CD4-positive, CD25-positive, alpha-beta regulatory T cell (primary cell): ENCODE measurements around the gene KCNK13. TPM values are rescaled to one million over a fixed set of nuclear protein-coding genes. Genes with fewer than 3 reads are reported as not detected.
A peak's percentile ranks its signal among the peaks of the same experiment; 100 is the strongest.

Experiments
- ATAC-seq, 2 donors: fragments of 150-1000 bp; cut with Tn5 transposase; one replicate each; pipeline ENCODE4 v1.10.0; 2021; ENCODE audit warnings: low read depth in 2 of 2, moderate number of reproducible peaks in 2 of 2, moderate library complexity in 1 of 2
- DNase-seq, 3 donors: peaks; one replicate each; pipeline versions ENCODE4 v3.0.0 to v3.0.0-alpha.2; 2012 to 2022; ENCODE audit warnings: mixed read lengths in 1 of 3
- H3K27ac ChIP-seq: one replicate; pipeline ENCODE4 v1.7.0; 2013; ENCODE audit warnings: mild to moderate bottlenecking, low read length; ENCODE audit not compliant: insufficient read depth, poor library complexity, severe bottlenecking
- H3K27me3 ChIP-seq: one replicate; pipeline ENCODE4 v1.7.0; 2013; ENCODE audit warnings: low read length; ENCODE audit not compliant: control insufficient read depth, insufficient read depth
- H3K36me3 ChIP-seq: one replicate; pipeline ENCODE4 v1.7.0; 2013; ENCODE audit warnings: mild to moderate bottlenecking, low read length, moderate library complexity; ENCODE audit not compliant: control insufficient read depth, insufficient read depth
- H3K4me1 ChIP-seq: 2 replicates; pipeline ENCODE4 v1.7.0; 2013; ENCODE audit warnings: mild to moderate bottlenecking, low read length; ENCODE audit not compliant: insufficient read depth, control insufficient read depth, poor library complexity, severe bottlenecking
- H3K4me3 ChIP-seq: one replicate; pipeline ENCODE4 v1.7.0; 2013; ENCODE audit warnings: low read depth, mild to moderate bottlenecking, low read length, moderate library complexity
- H3K9me3 ChIP-seq, 2 experiments: 1 replicate in 1 of 2; 2 replicates in 1 of 2; pipeline ENCODE4 v1.7.0; 2013; ENCODE audit warnings: low read length in 2 of 2, mild to moderate bottlenecking in 1 of 2, moderate library complexity in 1 of 2; ENCODE audit not compliant: control insufficient read depth in 2 of 2
- H3K27ac Mint-ChIP-seq, 3 donors: one replicate each; pipeline ENCODE4 v1.8.0; 2020 to 2022; ENCODE audit warnings: mild to moderate bottlenecking in 3 of 3, mixed read lengths in 3 of 3, moderate library complexity in 2 of 3
- H3K27me3 Mint-ChIP-seq: one replicate; pipeline ENCODE4 v1.8.0; 2022; ENCODE audit warnings: mild to moderate bottlenecking, mixed read lengths
- H3K36me3 Mint-ChIP-seq: one replicate; pipeline ENCODE4 v1.8.0; 2020; ENCODE audit warnings: mixed read lengths
- H3K4me1 Mint-ChIP-seq, 4 donors: one replicate each; pipeline ENCODE4 v1.8.0; 2020 to 2022; ENCODE audit warnings: mixed read lengths in 4 of 4, mild to moderate bottlenecking in 1 of 4
- H3K4me3 Mint-ChIP-seq, 4 donors: one replicate each; pipeline ENCODE4 v1.8.0; 2020 to 2022; ENCODE audit warnings: mild to moderate bottlenecking in 4 of 4, mixed read lengths in 4 of 4, moderate library complexity in 3 of 4
- H3K9me3 Mint-ChIP-seq, 7 donors: one replicate each; pipeline ENCODE4 v1.8.0; 2020 to 2022; ENCODE audit warnings: mixed read lengths in 7 of 7, mild to moderate bottlenecking in 3 of 7, moderate library complexity in 2 of 7
- polyA plus RNA-seq, 4 donors: library from polyadenylated mRNA; unstranded; fragments of 300-500 nt; fragmentation: Illumina TruSeq; gene quantifications; one replicate each; pipeline ENCODE4 v1.2.3, GENCODE V29; 2021
- total RNA-seq: library from RNA; stranded (reverse); gene quantifications from one replicate; pipeline ENCODE4 v1.2.3, GENCODE V29; 2022

Gene KCNK13
- total and polyA plus RNA-seq, 5 donors from 2014 or later = 0.20 TPM; not detected in 4

DNA sequence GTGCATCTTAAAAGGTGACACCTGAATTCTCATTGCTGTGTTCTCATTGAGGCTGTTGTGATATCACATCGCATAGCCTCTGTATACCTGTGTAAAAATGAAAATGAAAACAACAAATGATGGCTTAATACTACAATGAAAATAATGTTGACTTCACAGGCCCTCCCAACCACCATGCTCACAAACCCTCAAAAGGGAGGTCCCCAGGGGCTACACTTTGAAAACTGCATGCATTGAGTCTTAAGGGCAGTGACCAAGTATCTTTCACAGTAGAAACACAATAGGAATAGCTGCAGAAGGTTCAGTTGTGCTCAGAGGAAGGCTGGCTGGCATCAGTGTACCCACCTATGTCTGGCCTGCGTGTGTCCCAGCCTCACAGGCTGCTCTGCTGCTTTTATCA lies 27.6 kb upstream of the KCNK13 start:
- ATAC-seq (no peak), DNase-seq (no peak)
- H3K9me3 Mint-ChIP-seq = no peaks in the 10 kb centered on the region
- no peak overlapping the region for H3K4me3 ChIP-seq
- no peaks in the 10 kb centered on the region for H3K27me3 ChIP-seq
- H3K4me3 Mint-ChIP-seq = no peak overlapping the region
- peaks cover 66% of the 10 kb centered on the region for H3K36me3 ChIP-seq
- peaks cover 53% of the 10 kb centered on the region for H3K36me3 Mint-ChIP-seq
- H3K27ac Mint-ChIP-seq = peak overlapping the region in 2 of 3 donors; percentile 41 to 55
- peaks cover 0 to 7% (median 2%) of the 10 kb centered on the region in 4 donors for H3K4me1 Mint-ChIP-seq
- H3K27me3 Mint-ChIP-seq = no peaks in the 10 kb centered on the region
- H3K4me1 ChIP-seq = no peaks in the 10 kb centered on the region
- no peak overlapping the region for H3K27ac ChIP-seq
- no peaks in the 10 kb centered on the region for H3K9me3 ChIP-seq

DNA sequence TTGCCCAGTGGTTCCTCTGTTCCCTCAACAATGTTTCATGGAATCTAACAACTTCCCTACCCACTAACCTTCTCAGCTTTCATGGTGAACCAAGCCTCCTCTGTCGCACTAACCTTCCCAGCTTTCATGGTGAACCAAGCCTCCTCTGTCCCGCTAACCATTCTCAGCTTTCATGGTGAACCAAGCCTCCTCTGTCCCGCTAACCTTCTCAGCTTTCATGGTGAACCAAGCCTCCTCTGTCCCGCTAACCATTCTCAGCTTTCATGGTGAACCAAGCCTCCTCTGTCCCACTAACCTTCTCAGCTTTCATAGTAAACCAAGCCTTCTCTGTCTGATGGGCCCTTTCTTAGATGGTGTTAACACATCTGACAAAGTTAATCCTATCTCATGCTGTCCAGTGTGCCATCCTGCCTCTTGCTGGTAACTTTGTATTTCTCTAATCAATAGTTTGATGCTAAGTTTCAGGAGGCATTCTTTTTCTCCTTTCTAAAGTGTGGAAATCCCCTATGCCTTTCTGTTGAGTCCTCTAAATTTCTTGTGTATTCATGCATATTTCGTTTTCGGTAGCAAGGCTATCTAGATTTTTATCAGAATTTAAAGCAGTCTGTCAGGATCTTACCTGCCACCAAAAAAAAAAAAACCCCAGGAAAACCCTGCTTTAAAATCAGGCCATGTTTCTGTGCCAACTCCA lies 26.8 kb upstream of the KCNK13 start:
- ATAC-seq (no peak), DNase-seq (no peak)
- Mint-ChIP-seq H3K4me3 (no peak overlapping the region), H3K27ac (peak overlapping the region in 2 of 3 donors; percentile 4 to 85), H3K9me3 (no peaks in the 10 kb centered on the region), H3K4me1 (peaks cover 0 to 7% (median 2%) of the 10 kb centered on the region in 4 donors), H3K36me3 (peaks cover 59% of the 10 kb centered on the region), H3K27me3 (no peaks in the 10 kb centered on the region)
- no peaks in the 10 kb centered on the region for H3K27me3 ChIP-seq
- H3K4me3 ChIP-seq = no peak overlapping the region
- no peak overlapping the region for H3K27ac ChIP-seq
- H3K9me3 ChIP-seq = no peaks in the 10 kb centered on the region
- H3K36me3 ChIP-seq = peaks cover 65% of the 10 kb centered on the region
- H3K4me1 ChIP-seq = no peaks in the 10 kb centered on the region

DNA sequence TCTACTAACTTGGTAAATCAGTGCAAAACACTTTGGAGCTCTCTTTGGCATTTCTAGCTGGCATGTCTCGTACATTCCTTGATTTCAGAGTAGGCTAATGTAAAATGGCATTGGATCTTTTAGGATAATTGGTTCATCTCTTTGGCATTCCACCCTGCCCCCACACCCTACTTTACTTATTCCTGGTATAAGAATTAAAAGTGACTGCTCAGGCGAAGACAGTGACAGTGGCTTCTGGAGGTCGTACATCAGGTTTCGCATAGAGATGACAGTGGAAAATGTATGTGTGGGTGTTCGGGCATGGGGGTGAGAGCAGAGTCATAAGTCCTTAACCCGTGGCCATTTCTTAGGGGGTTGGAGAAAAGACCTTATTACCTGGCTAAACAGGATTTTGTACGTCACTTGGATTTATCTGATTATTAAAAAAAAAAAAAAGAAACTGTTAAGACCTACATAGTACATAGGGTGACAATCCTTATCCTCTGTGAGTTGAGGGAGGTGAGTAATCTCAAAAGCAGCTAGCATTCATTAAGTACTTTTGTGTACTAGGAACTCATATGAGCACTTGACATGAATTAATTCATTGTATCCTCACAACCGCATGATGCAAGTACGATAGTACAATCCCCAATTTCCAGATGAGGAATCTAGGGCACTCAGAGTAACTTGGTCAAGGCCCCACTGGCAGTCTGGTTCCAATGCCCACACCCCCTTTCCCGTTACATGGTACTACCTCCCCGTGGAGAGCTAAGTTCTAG lies 22.4 kb upstream of the KCNK13 start:
- no peaks in the 10 kb centered on the region for H3K4me1 ChIP-seq
- H3K4me3 ChIP-seq = no peak overlapping the region
- Mint-ChIP-seq H3K4me3 (no peak overlapping the region), H3K27me3 (no peaks in the 10 kb centered on the region), H3K4me1 (peaks cover 0 to 3% (median 0%) of the 10 kb centered on the region in 4 donors), H3K27ac (no peak overlapping the region), H3K9me3 (no peaks in the 10 kb centered on the region), H3K36me3 (peaks cover 62% of the 10 kb centered on the region)
- H3K9me3 ChIP-seq = no peaks in the 10 kb centered on the region
- no peak overlapping the region for H3K27ac ChIP-seq
- no peak for DNase-seq
- no peak for ATAC-seq
- no peaks in the 10 kb centered on the region for H3K27me3 ChIP-seq
- H3K36me3 ChIP-seq = peaks cover 55% of the 10 kb centered on the region

DNA sequence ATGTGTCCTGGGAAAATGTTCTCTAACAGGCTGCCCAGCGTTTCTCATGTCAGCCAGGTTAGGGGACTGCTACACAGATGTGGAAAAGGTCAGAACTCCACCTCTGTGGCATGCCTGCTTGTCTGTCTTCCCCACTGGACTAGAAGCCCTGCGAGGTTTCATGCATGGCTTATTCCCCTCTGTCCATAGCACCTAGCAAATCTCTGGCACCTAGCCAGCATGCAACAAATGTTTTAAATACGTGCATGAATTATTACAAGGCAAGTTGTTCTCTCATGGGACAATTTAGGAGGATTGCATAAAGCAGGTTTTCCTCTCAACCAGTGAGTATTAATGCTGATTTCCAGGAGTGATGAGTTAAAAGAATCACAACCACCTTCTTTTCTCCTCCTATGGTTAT lies 21.4 kb upstream of the KCNK13 start:
- Histone ChIP-seq H3K4me1 (no peaks in the 10 kb centered on the region), H3K36me3 (peaks cover 56% of the 10 kb centered on the region), H3K27me3 (no peaks in the 10 kb centered on the region), H3K27ac (no peak overlapping the region), H3K4me3 (no peak overlapping the region), H3K9me3 (no peaks in the 10 kb centered on the region)
- Mint-ChIP-seq H3K9me3 (no peaks in the 10 kb centered on the region), H3K27ac (peak overlapping the region in 1 of 3 donors; percentile 3), H3K36me3 (peaks cover 59% of the 10 kb centered on the region), H3K4me3 (no peak overlapping the region), H3K4me1 (no peaks in the 10 kb centered on the region), H3K27me3 (no peaks in the 10 kb centered on the region)
- ATAC-seq (no peak), DNase-seq (no peak)

DNA sequence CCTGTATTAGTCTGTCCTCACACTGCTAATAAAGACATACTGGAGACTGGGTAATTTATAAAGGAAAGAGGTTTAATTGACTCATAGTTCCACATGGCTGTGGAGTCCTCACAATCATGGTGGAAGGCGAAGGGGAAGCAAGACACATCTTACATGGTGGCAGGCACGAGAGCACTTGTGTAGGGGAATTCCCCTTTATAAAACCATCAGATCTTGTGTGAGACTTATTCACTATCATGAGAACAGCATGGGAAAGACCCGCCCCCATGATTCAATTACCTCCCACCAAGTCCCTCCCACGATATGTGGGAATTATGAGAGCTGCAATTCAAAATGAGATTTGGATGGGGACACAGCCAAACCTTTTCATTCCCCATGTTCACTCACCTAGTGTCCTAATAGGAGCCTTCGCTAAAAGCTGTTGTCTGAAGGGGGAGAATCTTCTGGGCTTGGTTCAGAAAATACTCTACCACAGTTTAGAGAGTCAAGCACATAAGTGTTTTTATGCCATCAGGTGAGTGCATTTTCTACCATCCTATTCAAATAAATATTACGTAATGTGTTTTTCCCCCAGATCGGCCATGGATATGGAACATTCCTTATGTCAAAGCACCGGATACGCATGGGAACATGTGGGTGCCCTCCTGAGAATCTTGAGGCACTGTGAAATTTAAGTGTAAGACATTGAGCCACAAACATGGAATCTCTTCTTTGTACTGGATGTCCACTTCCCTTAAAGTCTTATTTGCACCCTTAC lies 19.1 kb upstream of the KCNK13 start:
- Mint-ChIP-seq H3K4me3 (no peak overlapping the region), H3K9me3 (no peaks in the 10 kb centered on the region), H3K27me3 (no peaks in the 10 kb centered on the region), H3K4me1 (no peaks in the 10 kb centered on the region), H3K36me3 (peaks cover 53% of the 10 kb centered on the region), H3K27ac (peak overlapping the region in 1 of 3 donors; percentile 9)
- Histone ChIP-seq H3K27ac (no peak overlapping the region), H3K36me3 (peaks cover 47% of the 10 kb centered on the region), H3K9me3 (no peaks in the 10 kb centered on the region), H3K27me3 (no peaks in the 10 kb centered on the region), H3K4me3 (no peak overlapping the region), H3K4me1 (no peaks in the 10 kb centered on the region)
- ATAC-seq (no peak), DNase-seq (no peak)

DNA sequence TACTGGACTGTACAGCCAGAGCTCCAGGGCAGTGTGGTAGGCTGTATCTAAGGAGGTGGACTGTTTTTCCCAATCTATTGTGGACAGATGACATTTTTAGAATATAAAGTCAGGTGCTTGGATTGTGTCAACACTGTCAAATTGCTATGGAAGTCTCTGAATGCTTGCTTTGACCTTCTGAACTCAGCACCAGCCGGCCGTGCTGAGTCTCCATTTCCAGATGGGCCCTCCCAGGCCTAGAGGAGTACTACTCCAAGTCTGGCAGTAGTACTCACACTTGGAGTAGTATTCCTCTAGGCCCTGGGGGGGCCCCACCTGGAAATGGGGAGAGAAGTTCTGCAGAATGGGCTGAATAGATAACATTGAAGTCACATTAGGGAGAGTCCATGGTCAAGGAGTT lies 16.2 kb upstream of the KCNK13 start:
- no peaks in the 10 kb centered on the region for H3K27me3 ChIP-seq
- Mint-ChIP-seq H3K4me3 (no peak overlapping the region), H3K27me3 (no peaks in the 10 kb centered on the region), H3K36me3 (peaks cover 42% of the 10 kb centered on the region), H3K9me3 (no peaks in the 10 kb centered on the region), H3K4me1 (no peaks in the 10 kb centered on the region), H3K27ac (no peak overlapping the region)
- ATAC-seq = no peak
- peaks cover 34% of the 10 kb centered on the region for H3K36me3 ChIP-seq
- H3K4me3 ChIP-seq = no peak overlapping the region
- no peaks in the 10 kb centered on the region for H3K9me3 ChIP-seq
- H3K4me1 ChIP-seq = no peaks in the 10 kb centered on the region
- no peak overlapping the region for H3K27ac ChIP-seq
- no peak for DNase-seq

DNA sequence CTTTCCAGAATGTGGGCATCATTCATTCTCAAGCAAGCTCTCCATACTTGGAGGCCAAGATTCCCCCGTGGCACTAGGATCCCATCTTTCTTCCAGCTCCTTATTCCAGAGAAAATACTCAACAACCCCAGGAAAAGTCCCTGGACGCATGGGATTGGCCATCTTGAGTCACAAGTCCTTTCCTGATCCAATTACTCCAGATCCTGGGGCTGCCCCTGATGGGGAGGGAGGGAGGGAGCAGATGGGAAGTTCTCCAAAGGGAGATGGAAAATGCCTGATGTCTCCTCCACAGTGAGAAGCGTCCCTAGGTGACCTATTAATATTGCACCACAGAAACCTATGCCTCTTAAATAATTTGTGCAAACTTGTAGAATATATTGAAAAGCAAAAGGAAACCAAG lies 12.4 kb upstream of the KCNK13 start:
- Histone ChIP-seq H3K27me3 (peaks cover 15% of the 10 kb centered on the region), H3K4me3 (no peak overlapping the region), H3K4me1 (no peaks in the 10 kb centered on the region), H3K27ac (no peak overlapping the region), H3K36me3 (peaks cover 9% of the 10 kb centered on the region), H3K9me3 (no peaks in the 10 kb centered on the region)
- H3K4me1 Mint-ChIP-seq = no peaks in the 10 kb centered on the region
- no peaks in the 10 kb centered on the region for H3K9me3 Mint-ChIP-seq
- H3K27me3 Mint-ChIP-seq = peaks cover 14% of the 10 kb centered on the region
- no peak for ATAC-seq
- H3K36me3 Mint-ChIP-seq = peaks cover 12% of the 10 kb centered on the region
- H3K4me3 Mint-ChIP-seq = no peak overlapping the region
- DNase-seq = no peak
- H3K27ac Mint-ChIP-seq = no peak overlapping the region
